ENCODE measurements around the gene COL6A2.
"Not testable (repeated sequence)": the region's sequence is repeated elsewhere in the genome, so short reads cannot be mapped to it uniquely, and the experiment has no call there.

Gene COL6A2

GRCh38 chr21:46095814-46096595, 1.9 kb upstream of the COL6A2 start:
- no peak for DNase-seq

GRCh38 chr21:46096596-46097335, 1.1 kb upstream of the COL6A2 start:
- no peak for DNase-seq

- DNase-seq, result no peak
Measured at GRCh38 chr21:46098303-46099141, 610 bp downstream of the COL6A2 start.

- no peak for DNase-seq
Measured at GRCh38 chr21:46099476-46099875, 1.6 kb downstream of the COL6A2 start.

GRCh38 chr21:46100020-46100419, 2.1 kb downstream of the COL6A2 start:
- DNase-seq, result no peak

- no peak for DNase-seq
Measured at GRCh38 chr21:46100426-46100825, 2.5 kb downstream of the COL6A2 start.

- DNase-seq, result no peak
Measured at GRCh38 chr21:46100906-46101305, 3.0 kb downstream of the COL6A2 start.

GRCh38 chr21:46104104-46104503, 6.2 kb downstream of the COL6A2 start:
- no peak for DNase-seq

- not testable (repeated sequence) for DNase-seq
Measured at GRCh38 chr21:46107376-46107775, 9.5 kb downstream of the COL6A2 start.

- DNase-seq, result no peak
Measured at GRCh38 chr21:46108827-46109312, 11.0 kb downstream of the COL6A2 start.

GRCh38 chr21:46109313-46110221, 11.7 kb downstream of the COL6A2 start:
- DNase-seq, result no peak

- no peak for DNase-seq
Measured at GRCh38 chr21:46110499-46111192, 12.7 kb downstream of the COL6A2 start.

GRCh38 chr21:46111193-46111571, 13.3 kb downstream of the COL6A2 start:
- DNase-seq, result no peak

GRCh38 chr21:46111857-46112724, 14.2 kb downstream of the COL6A2 start:
- DNase-seq, result no peak

GRCh38 chr21:46112725-46113215, 14.9 kb downstream of the COL6A2 start:
- no peak for DNase-seq

- DNase-seq, result no peak
Measured at GRCh38 chr21:46113497-46114176, 15.7 kb downstream of the COL6A2 start.

GRCh38 chr21:46114963-46115362, 17.1 kb downstream of the COL6A2 start:
- DNase-seq, result no peak

GRCh38 chr21:46115441-46116188, 17.7 kb downstream of the COL6A2 start:
- no peak for DNase-seq
